HCT116 (cell line): ENCODE measurements around the gene ANTXR2. TPM values are rescaled to one million over a fixed set of nuclear protein-coding genes. Genes with fewer than 3 reads are reported as not detected.

Source experiments
- ATAC-seq: fragments of 200-7000 bp; cut with Tn5 transposase; 2 replicates; pipeline ENCODE4 v1.9.1; 2020; ENCODE audit warnings: mild to moderate bottlenecking, moderate library complexity
- BruUV-seq: library from RNA; stranded (reverse); fragments of 400-500 nt; replicated peaks from 2 replicates; lab custom pipeline; 2021; lab: Mats Ljungman, UMichigan
- CTCF ChIA-PET: fragments of 300-600 bp; sonication (Branson Sonifier 250); formaldehyde crosslinking; loops from one replicate; lab custom pipeline; 2021; ENCODE audit warnings: antibody characterized with exemption; lab: Charles Lee
- POLR2A ChIA-PET: fragments of 300-600, 350-600 bp; sonication (Branson Sonifier 250); formaldehyde crosslinking; loops from one replicate; lab custom pipeline; 2021; ENCODE audit warnings: antibody characterized with exemption; lab: Charles Lee
- RAD21 ChIA-PET, 2 experiments: fragments of 300-600 bp; sonication (Branson Sonifier 250); formaldehyde crosslinking; loops; one replicate each; lab custom pipeline; 2023; ENCODE audit warnings: low total read pairs in 2 of 2; ENCODE audit not compliant: uncharacterized antibody in 2 of 2, unreplicated experiment in 2 of 2, low non-redundant PET in 1 of 2; lab: Charles Lee
- DNase-seq: peaks from one replicate; pipeline ENCODE4 v3.0.0-alpha.2; 2010; ENCODE audit warnings: low read depth, low spot score
- H2AFZ ChIP-seq: fragments of 200-600 bp; shearing (Covaris generic), sonication (generic); 2 replicates; pipeline ENCODE4 v1.6.1; 2017; ENCODE audit warnings: low read depth, mixed run types, mixed read lengths, antibody characterized with exemption, low read length; ENCODE audit not compliant: poor library complexity, severe bottlenecking
- H3K27ac ChIP-seq: 2 replicates; pipeline ENCODE4 v1.5.1; 2012; ENCODE audit warnings: low read depth, low read length
- H3K27me3 ChIP-seq: fragments of 200-600 bp; sonication (generic); 2 replicates; pipeline ENCODE4 v1.6.1; 2016; ENCODE audit warnings: mixed run types, low read length, mixed read lengths; ENCODE audit not compliant: insufficient read depth
- H3K36me3 ChIP-seq, 2 experiments: fragments of 200-500 bp in 1 of 2; fragments of 200-600 bp in 1 of 2; sonication (Bioruptor generic) in 1 of 2; sonication (generic) in 1 of 2; 2 replicates each; pipeline versions ENCODE4 v1.5.1 to v1.6.1; 2014 to 2016; ENCODE audit warnings: low read length in 2 of 2, inconsistent platforms in 1 of 2, mixed read lengths in 1 of 2, mixed run types in 1 of 2; ENCODE audit not compliant: insufficient read depth in 2 of 2, control insufficient read depth in 1 of 2
- H3K4me1 ChIP-seq, 2 experiments: fragments of 200-600 bp in 1 of 2; sonication (generic) in 1 of 2; 2 replicates each; pipeline versions ENCODE4 v1.5.1 to v1.6.1; 2012 to 2017; ENCODE audit warnings: low read length in 2 of 2, inconsistent platforms in 1 of 2, mild to moderate bottlenecking in 1 of 2, mixed read lengths in 1 of 2, mixed run types in 1 of 2, moderate library complexity in 1 of 2; ENCODE audit not compliant: insufficient read depth in 2 of 2, control insufficient read depth in 1 of 2
- H3K4me2 ChIP-seq: fragments of 200-600 bp; sonication (generic); 2 replicates; pipeline ENCODE4 v1.6.1; 2017; ENCODE audit warnings: mixed run types, low read length, mixed read lengths
- H3K4me3 ChIP-seq, 2 experiments: fragments of 200-600 bp in 1 of 2; sonication (generic) in 1 of 2; replicated peaks in 1 of 2; 2 replicates each; pipeline ENCODE4 v1.5.1; 2011 to 2016; ENCODE audit warnings: low read length in 2 of 2, control low read depth in 1 of 2, low read depth in 1 of 2, mild to moderate bottlenecking in 1 of 2, mixed read lengths in 1 of 2, mixed run types in 1 of 2
- H3K79me2 ChIP-seq: fragments of 200-600 bp; sonication (generic); 2 replicates; pipeline ENCODE4 v1.6.1; 2017; ENCODE audit warnings: mild to moderate bottlenecking, mixed run types, low read length, moderate library complexity, mixed read lengths; ENCODE audit not compliant: insufficient read depth
- H3K9ac ChIP-seq: fragments of 200-600 bp; sonication (generic); 2 replicates; pipeline ENCODE4 v1.6.1; 2016; ENCODE audit warnings: low read length, mixed read lengths
- H3K9me2 ChIP-seq: fragments of 200-600 bp; sonication (generic), shearing (Covaris generic); 2 replicates; pipeline ENCODE4 v1.6.1; 2017; ENCODE audit warnings: mixed run types, mild to moderate bottlenecking, moderate library complexity; ENCODE audit not compliant: insufficient read depth
- H3K9me3 ChIP-seq, 2 experiments: fragments of 200-500 bp in 1 of 2; fragments of 200-600 bp in 1 of 2; sonication (Bioruptor generic) in 1 of 2; sonication (generic) in 1 of 2; 2 replicates each; pipeline ENCODE4 v1.6.1; 2014 to 2017; ENCODE audit warnings: low read length in 2 of 2, mixed read lengths in 2 of 2, inconsistent platforms in 1 of 2, low read depth in 1 of 2, mild to moderate bottlenecking in 1 of 2, mixed run types in 1 of 2, moderate library complexity in 1 of 2; ENCODE audit not compliant: control insufficient read depth in 1 of 2, insufficient read depth in 1 of 2
- H4K20me1 ChIP-seq: fragments of 200-600 bp; sonication (generic), shearing (Covaris generic); 2 replicates; pipeline ENCODE4 v1.6.1; 2017; ENCODE audit warnings: mixed run types, mild to moderate bottlenecking, moderate library complexity; ENCODE audit not compliant: insufficient read depth
- ATF3 ChIP-seq: IDR thresholded peaks from 2 replicates; pipeline ENCODE4 v1.6.1; 2012
- CBX3 ChIP-seq: IDR thresholded peaks from 2 replicates; pipeline ENCODE4 v1.6.1; 2012; ENCODE audit warnings: low read depth
- CEBPB ChIP-seq: IDR thresholded peaks from 2 replicates; pipeline ENCODE4 v1.6.1; 2012; ENCODE audit warnings: low read depth
- EGR1 ChIP-seq: IDR thresholded peaks from 2 replicates; pipeline ENCODE4 v1.6.1; 2012; ENCODE audit warnings: low read depth
- ELF1 ChIP-seq: IDR thresholded peaks from 2 replicates; pipeline ENCODE4 v1.6.1; 2012; ENCODE audit warnings: low read depth, borderline replicate concordance
- EZH2 ChIP-seq: fragments of 200-600 bp; sonication (generic); IDR thresholded peaks from 2 replicates; pipeline ENCODE4 v1.6.1; 2017; ENCODE audit warnings: antibody characterized with exemption, mixed run types
- EZH2phosphoT487 ChIP-seq: fragments of 200-600 bp; IDR thresholded peaks from 2 replicates; pipeline ENCODE4 v1.6.1; 2018; ENCODE audit warnings: antibody characterized with exemption, borderline replicate concordance
- POLR2A ChIP-seq: IDR thresholded peaks from 2 replicates; pipeline ENCODE4 v1.7.0; 2011; ENCODE audit warnings: borderline replicate concordance; ENCODE audit not compliant: insufficient read depth, insufficient read length; ENCODE audit errors: extremely low read depth
- POLR2AphosphoS5 ChIP-seq: IDR thresholded peaks from 2 replicates; pipeline ENCODE4 v1.6.1; 2011; ENCODE audit warnings: mild to moderate bottlenecking, low read depth, low read length, moderate library complexity
- RAD21 ChIP-seq: IDR thresholded peaks from 2 replicates; pipeline ENCODE4 v1.6.1; 2012; ENCODE audit warnings: low read depth, mild to moderate bottlenecking
- SRF ChIP-seq: IDR thresholded peaks from 2 replicates; pipeline ENCODE4 v1.6.1; 2012; ENCODE audit warnings: low read depth
- TCF7L2 ChIP-seq: IDR thresholded peaks from 2 replicates; pipeline ENCODE4 v1.7.0; 2011; ENCODE audit warnings: borderline replicate concordance, inconsistent platforms; ENCODE audit not compliant: insufficient read depth, insufficient read length; ENCODE audit errors: extremely low read depth
- YY1 ChIP-seq: IDR thresholded peaks from 2 replicates; pipeline ENCODE4 v1.6.1; 2011; ENCODE audit warnings: low read length, low read depth, moderate library complexity, mild to moderate bottlenecking; ENCODE audit not compliant: insufficient replicate concordance; ENCODE audit errors: extremely low read depth
- ZFX ChIP-seq: fragments of 450-650 bp; IDR thresholded peaks from 2 replicates; pipeline ENCODE4 v1.6.1; 2017
- ZNF274 ChIP-seq: fragments of 200-500 bp; sonication (Bioruptor generic); IDR thresholded peaks from 2 replicates; pipeline ENCODE4 v1.6.1; 2014; ENCODE audit warnings: mild to moderate bottlenecking, low read depth, low read length, inconsistent platforms
- intact Hi-C: fragments of 100-400 bp; cut with micrococcal nuclease; formaldehyde crosslinking; loops from 2 replicates; pipeline ENCODE4 v1.10.0; 2022
- total RNA-seq: library from RNA; stranded (reverse); gene quantifications from one replicate; pipeline ENCODE4 v1.2.1, GENCODE V29; 2021; ENCODE audit not compliant: unreplicated experiment
- TF ChIP-seq, protein P1 (sequence below): IDR thresholded peaks from 2 replicates; pipeline ENCODE4 v1.6.1; 2011; ENCODE audit warnings: mild to moderate bottlenecking, low read length, moderate library complexity; ENCODE audit not compliant: insufficient replicate concordance; ENCODE audit errors: extremely low read depth
- TF ChIP-seq, protein P2 (sequence below), 3 experiments: fragments of 200-600 bp in 1 of 3; sonication (generic) in 1 of 3; IDR thresholded peaks in 2 of 3; conservative IDR thresholded peaks in 1 of 3; 2 replicates each; pipeline ENCODE4 v1.5.1; 2012 to 2017; ENCODE audit warnings: low read depth in 2 of 3, low read length in 2 of 3, antibody characterized with exemption in 1 of 3, borderline replicate concordance in 1 of 3, control low read depth in 1 of 3, mild to moderate bottlenecking in 1 of 3, mixed read lengths in 1 of 3, mixed run types in 1 of 3, moderate library complexity in 1 of 3; ENCODE audit not compliant: insufficient read depth in 1 of 3
- TF ChIP-seq, protein P3 (sequence below): IDR thresholded peaks from 2 replicates; pipeline ENCODE4 v1.6.1; 2012; ENCODE audit warnings: low read depth

Gene ANTXR2
- total RNA-seq, 1 experiment from 2014 or later: 6.3 TPM

GRCh38 chr4:80071604-80072227 lies 1.3 kb downstream of the ANTXR2 start:
- Histone ChIP-seq H3K79me2 (no peaks in the 10 kb centered on the region), H3K9me3 (no peaks in the 10 kb centered on the region), H4K20me1 (no peaks in the 10 kb centered on the region), H3K4me3 (peak overlapping the region; percentile 71 to 77)
- ATAC-seq: no peak
- intact Hi-C loops: no loop called here
- TF ChIP-seq CBX3 (no peak), ELF1 (no peak), ZNF274 (no peak), ZFX (no peak), YY1 (no peak), EGR1 (no peak), EZH2 (no peak), RAD21 (no peak), POLR2AphosphoS5 (no peak), CEBPB (no peak), ATF3 (no peak), EZH2phosphoT487 (no peak), SRF (no peak), POLR2A (no peak), TCF7L2 (no peak)
- TF ChIP-seq, protein P1, sequence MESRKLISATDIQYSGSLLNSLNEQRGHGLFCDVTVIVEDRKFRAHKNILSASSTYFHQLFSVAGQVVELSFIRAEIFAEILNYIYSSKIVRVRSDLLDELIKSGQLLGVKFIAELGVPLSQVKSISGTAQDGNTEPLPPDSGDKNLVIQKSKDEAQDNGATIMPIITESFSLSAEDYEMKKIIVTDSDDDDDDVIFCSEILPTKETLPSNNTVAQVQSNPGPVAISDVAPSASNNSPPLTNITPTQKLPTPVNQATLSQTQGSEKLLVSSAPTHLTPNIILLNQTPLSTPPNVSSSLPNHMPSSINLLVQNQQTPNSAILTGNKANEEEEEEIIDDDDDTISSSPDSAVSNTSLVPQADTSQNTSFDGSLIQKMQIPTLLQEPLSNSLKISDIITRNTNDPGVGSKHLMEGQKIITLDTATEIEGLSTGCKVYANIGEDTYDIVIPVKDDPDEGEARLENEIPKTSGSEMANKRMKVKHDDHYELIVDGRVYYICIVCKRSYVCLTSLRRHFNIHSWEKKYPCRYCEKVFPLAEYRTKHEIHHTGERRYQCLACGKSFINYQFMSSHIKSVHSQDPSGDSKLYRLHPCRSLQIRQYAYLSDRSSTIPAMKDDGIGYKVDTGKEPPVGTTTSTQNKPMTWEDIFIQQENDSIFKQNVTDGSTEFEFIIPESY: no peak
- TF ChIP-seq, protein P2, sequence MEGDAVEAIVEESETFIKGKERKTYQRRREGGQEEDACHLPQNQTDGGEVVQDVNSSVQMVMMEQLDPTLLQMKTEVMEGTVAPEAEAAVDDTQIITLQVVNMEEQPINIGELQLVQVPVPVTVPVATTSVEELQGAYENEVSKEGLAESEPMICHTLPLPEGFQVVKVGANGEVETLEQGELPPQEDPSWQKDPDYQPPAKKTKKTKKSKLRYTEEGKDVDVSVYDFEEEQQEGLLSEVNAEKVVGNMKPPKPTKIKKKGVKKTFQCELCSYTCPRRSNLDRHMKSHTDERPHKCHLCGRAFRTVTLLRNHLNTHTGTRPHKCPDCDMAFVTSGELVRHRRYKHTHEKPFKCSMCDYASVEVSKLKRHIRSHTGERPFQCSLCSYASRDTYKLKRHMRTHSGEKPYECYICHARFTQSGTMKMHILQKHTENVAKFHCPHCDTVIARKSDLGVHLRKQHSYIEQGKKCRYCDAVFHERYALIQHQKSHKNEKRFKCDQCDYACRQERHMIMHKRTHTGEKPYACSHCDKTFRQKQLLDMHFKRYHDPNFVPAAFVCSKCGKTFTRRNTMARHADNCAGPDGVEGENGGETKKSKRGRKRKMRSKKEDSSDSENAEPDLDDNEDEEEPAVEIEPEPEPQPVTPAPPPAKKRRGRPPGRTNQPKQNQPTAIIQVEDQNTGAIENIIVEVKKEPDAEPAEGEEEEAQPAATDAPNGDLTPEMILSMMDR (IDR thresholded peaks at IDR 0.05 in 2 of 3, conservative IDR thresholded peaks at IDR 0.05 in 1 of 3; ENCODE audit: borderline replicate concordance in 1 of 3, insufficient read depth in 1 of 3, low read depth in 2 of 3, low read length in 2 of 3): no peak
- TF ChIP-seq, protein P3, sequence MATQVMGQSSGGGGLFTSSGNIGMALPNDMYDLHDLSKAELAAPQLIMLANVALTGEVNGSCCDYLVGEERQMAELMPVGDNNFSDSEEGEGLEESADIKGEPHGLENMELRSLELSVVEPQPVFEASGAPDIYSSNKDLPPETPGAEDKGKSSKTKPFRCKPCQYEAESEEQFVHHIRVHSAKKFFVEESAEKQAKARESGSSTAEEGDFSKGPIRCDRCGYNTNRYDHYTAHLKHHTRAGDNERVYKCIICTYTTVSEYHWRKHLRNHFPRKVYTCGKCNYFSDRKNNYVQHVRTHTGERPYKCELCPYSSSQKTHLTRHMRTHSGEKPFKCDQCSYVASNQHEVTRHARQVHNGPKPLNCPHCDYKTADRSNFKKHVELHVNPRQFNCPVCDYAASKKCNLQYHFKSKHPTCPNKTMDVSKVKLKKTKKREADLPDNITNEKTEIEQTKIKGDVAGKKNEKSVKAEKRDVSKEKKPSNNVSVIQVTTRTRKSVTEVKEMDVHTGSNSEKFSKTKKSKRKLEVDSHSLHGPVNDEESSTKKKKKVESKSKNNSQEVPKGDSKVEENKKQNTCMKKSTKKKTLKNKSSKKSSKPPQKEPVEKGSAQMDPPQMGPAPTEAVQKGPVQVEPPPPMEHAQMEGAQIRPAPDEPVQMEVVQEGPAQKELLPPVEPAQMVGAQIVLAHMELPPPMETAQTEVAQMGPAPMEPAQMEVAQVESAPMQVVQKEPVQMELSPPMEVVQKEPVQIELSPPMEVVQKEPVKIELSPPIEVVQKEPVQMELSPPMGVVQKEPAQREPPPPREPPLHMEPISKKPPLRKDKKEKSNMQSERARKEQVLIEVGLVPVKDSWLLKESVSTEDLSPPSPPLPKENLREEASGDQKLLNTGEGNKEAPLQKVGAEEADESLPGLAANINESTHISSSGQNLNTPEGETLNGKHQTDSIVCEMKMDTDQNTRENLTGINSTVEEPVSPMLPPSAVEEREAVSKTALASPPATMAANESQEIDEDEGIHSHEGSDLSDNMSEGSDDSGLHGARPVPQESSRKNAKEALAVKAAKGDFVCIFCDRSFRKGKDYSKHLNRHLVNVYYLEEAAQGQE: no peak
- TF ChIP-seq, all 23 proteins: peak for 0
- H3K36me3 ChIP-seq: no peaks in the 10 kb centered on the region
- ChIA-PET CTCF (no interaction called here), RAD21 (no interaction called here), POLR2A (no interaction called here)
- H3K4me2 ChIP-seq: peak overlapping the region; percentile 86
- no peak for DNase-seq
- H3K27me3 ChIP-seq: no peaks in the 10 kb centered on the region
- no TSS peak for BruUV-seq
- H2AFZ ChIP-seq: no peak overlapping the region
- H3K4me1 ChIP-seq: peaks cover 5 to 43% of the 10 kb centered on the region in 2 experiments
- no peaks in the 10 kb centered on the region for H3K9me2 ChIP-seq
- peak overlapping the region; percentile 65 for H3K9ac ChIP-seq
- no peak overlapping the region for H3K27ac ChIP-seq
